ENCODE measurements around the gene KIF3B. TPM values are rescaled to one million over a fixed set of nuclear protein-coding genes. Genes with fewer than 3 reads are reported as not detected.

Gene KIF3B
- total RNA-seq, 1 experiment from 2014 or later: 21.7 TPM

DNA sequence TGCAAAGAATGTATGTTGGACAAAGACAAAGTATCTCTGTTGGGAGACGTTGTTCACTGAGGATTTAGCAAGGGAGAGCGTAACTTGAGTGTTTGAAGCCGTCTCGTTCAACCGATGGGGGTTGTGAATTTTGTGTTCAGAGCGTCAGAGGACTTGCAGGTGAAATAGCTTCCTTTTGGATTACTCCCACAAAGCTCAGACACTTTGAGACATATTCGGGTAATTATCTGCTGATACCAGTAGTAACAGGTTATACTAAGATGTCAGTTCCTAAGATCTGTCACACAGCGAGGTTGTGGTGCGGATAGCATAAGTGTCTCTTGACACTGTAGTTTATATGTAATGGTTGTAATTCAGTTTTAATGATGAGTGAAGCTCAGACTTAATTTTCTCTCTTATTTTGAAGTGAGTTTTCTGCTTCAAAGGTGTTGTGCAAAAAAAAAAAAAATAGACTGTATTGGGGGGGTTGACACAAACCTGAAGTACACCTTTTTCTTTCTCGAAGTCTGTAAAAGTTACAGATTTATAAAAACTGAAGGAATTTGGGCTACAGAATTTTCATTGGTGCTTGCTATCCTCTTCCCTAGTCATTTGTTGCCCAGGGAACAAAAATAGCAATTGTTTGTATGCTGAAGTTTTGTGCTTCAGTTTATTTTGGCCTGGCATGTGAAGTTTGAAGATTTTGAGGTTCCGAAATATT lies 82.3 kb downstream of the KIF3B start:
- Mint-ChIP-seq H3K36me3 (ENCODE audit: insufficient read depth, unreplicated experiment) (peaks cover 5% of the 10 kb centered on the region), H3K27ac (ENCODE audit: low read depth, unreplicated experiment) (peak overlapping the region; percentile 78), H3K4me1 (ENCODE audit: insufficient read depth, unreplicated experiment) (peaks cover 39% of the 10 kb centered on the region), H3K27me3 (ENCODE audit: insufficient read depth, unreplicated experiment) (no peaks in the 10 kb centered on the region), H3K9me3 (ENCODE audit: unreplicated experiment) (no peaks in the 10 kb centered on the region), H3K4me3 (ENCODE audit: unreplicated experiment) (peak overlapping the region; percentile 87)
- intact Hi-C loops (cut with micrococcal nuclease): loop anchor here (5.0 kb wide), 1 partner anchor 152 kb away; the partner anchor contains the start of genes PLAGL2 and POFUT1
- ChIA-PET POLR2A (interaction anchor here (0.7 to 4.5 kb wide), 28 partner anchors 11 to 1752 kb away, joined by 3 to 51 read pairs (median 4); partner anchors contain the start of genes EIF2S2, KIF3B and TM9SF4), CTCF (interaction anchor here (0.7 to 1.7 kb wide), 7 partner anchors 8 to 640 kb away, joined by 3 to 10 read pairs (median 4); no protein-coding TSS in a partner anchor)
- TSS peak; percentile 52 for BruUV-seq (replicated peaks)
- TF ChIP-seq, protein P1, sequence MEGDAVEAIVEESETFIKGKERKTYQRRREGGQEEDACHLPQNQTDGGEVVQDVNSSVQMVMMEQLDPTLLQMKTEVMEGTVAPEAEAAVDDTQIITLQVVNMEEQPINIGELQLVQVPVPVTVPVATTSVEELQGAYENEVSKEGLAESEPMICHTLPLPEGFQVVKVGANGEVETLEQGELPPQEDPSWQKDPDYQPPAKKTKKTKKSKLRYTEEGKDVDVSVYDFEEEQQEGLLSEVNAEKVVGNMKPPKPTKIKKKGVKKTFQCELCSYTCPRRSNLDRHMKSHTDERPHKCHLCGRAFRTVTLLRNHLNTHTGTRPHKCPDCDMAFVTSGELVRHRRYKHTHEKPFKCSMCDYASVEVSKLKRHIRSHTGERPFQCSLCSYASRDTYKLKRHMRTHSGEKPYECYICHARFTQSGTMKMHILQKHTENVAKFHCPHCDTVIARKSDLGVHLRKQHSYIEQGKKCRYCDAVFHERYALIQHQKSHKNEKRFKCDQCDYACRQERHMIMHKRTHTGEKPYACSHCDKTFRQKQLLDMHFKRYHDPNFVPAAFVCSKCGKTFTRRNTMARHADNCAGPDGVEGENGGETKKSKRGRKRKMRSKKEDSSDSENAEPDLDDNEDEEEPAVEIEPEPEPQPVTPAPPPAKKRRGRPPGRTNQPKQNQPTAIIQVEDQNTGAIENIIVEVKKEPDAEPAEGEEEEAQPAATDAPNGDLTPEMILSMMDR (IDR thresholded peaks at IDR 0.05; ENCODE audit: unreplicated experiment): no peak
- DNase-seq (ENCODE audit: unreplicated experiment): peak; percentile 38

DNA sequence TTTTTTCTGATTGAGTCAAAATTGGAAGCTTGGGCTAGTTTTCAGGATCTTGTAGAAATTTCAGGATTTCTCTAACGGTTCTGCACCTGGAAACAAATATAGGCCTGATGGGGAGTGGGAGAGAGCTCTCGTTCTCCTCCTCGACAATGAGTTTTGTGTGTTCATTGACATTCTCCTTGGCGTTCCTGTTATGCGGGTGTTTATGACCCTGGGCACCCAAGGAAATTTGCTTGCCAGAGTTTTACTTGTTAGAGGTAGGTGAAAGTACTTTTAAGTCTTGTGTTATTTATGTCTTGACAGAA lies 82.8 kb downstream of the KIF3B start:
- TF ChIP-seq, protein P1 (IDR thresholded peaks at IDR 0.05; ENCODE audit: unreplicated experiment): no peak
- intact Hi-C loops (cut with micrococcal nuclease): no loop called here
- Mint-ChIP-seq H3K4me3 (ENCODE audit: unreplicated experiment) (peak overlapping the region; percentile 87), H3K27me3 (ENCODE audit: insufficient read depth, unreplicated experiment) (no peaks in the 10 kb centered on the region), H3K27ac (ENCODE audit: low read depth, unreplicated experiment) (no peak overlapping the region), H3K9me3 (ENCODE audit: unreplicated experiment) (no peaks in the 10 kb centered on the region), H3K36me3 (ENCODE audit: insufficient read depth, unreplicated experiment) (peaks cover 5% of the 10 kb centered on the region), H3K4me1 (ENCODE audit: insufficient read depth, unreplicated experiment) (peaks cover 41% of the 10 kb centered on the region)
- ChIA-PET CTCF (interaction anchor here (1.1 to 1.7 kb wide), 5 partner anchors 8 to 640 kb away, joined by 3 to 10 read pairs (median 5); no protein-coding TSS in a partner anchor), POLR2A (interaction anchor here (0.7 to 4.5 kb wide), 18 partner anchors 11 to 1752 kb away, joined by 3 to 51 read pairs (median 6); partner anchors contain the start of genes EIF2S2, KIF3B and TM9SF4)
- no peak for DNase-seq (ENCODE audit: unreplicated experiment)
- no TSS peak for BruUV-seq (replicated peaks)

DNA sequence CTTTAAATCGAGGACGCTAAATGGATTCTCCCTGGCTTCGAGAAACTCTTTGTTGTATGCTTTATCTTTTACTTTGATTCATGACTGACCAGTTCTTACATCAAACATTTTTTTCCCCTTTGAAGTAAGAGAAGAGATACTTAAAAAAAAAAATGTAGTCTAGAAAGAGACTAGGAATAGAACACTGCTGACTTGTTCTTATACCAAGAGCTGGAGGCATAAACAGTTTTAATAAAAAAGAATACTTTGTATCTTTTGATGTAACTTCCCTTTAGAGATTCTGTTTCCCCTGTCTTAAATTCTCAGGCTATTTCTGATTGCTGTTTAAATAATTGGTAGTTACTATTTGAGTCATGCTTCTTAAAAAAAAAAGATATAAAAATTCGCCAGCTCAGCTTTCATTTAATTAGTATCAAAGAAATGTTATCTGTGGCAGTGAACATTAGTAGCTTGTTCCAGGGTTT lies 85.5 kb downstream of the KIF3B start:
- no TSS peak for BruUV-seq (replicated peaks)
- ChIA-PET POLR2A (interaction anchor here (0.6 to 2.2 kb wide), 4 partner anchors 9 to 61 kb away, joined by 3 to 8 read pairs (median 6); no protein-coding TSS in a partner anchor), CTCF (no interaction called here)
- H3K27me3 Mint-ChIP-seq (ENCODE audit: insufficient read depth, unreplicated experiment): no peaks in the 10 kb centered on the region
- peaks cover 47% of the 10 kb centered on the region for H3K4me1 Mint-ChIP-seq (ENCODE audit: insufficient read depth, unreplicated experiment)
- no peaks in the 10 kb centered on the region for H3K9me3 Mint-ChIP-seq (ENCODE audit: unreplicated experiment)
- intact Hi-C loops (cut with micrococcal nuclease): no loop called here
- peaks cover 5% of the 10 kb centered on the region for H3K36me3 Mint-ChIP-seq (ENCODE audit: insufficient read depth, unreplicated experiment)
- H3K27ac Mint-ChIP-seq (ENCODE audit: low read depth, unreplicated experiment): no peak overlapping the region
- TF ChIP-seq, protein P1 (IDR thresholded peaks at IDR 0.05; ENCODE audit: unreplicated experiment): no peak
- DNase-seq (ENCODE audit: unreplicated experiment): no peak
- no peak overlapping the region for H3K4me3 Mint-ChIP-seq (ENCODE audit: unreplicated experiment)

DNA sequence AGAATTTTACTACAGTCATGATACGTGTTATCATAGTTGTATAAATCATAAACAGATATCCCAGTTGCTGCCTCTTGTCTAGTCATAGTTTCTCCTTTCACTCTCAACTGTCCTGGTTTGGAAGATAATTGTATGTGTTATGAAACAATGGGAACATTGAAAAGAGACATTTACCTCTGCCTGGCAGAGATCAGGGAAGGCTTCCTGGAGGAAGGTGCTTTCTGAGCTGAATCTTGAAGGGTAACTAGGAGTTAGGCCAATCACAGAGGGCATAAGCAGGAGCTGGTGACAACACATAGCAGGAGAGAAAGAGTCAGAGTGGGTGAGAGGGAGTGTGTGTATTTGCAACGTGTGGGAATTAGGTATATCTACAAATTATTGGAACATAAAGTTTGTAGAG lies 86.0 kb downstream of the KIF3B start:
- no peak overlapping the region for H3K27ac Mint-ChIP-seq (ENCODE audit: low read depth, unreplicated experiment)
- CTCF ChIA-PET: interaction anchor here (0.7 to 1.2 kb wide), 2 partner anchors 7 to 19 kb away, joined by 3 to 4 read pairs; no protein-coding TSS in a partner anchor
- no peaks in the 10 kb centered on the region for H3K27me3 Mint-ChIP-seq (ENCODE audit: insufficient read depth, unreplicated experiment)
- intact Hi-C loops (cut with micrococcal nuclease): no loop called here
- peaks cover 47% of the 10 kb centered on the region for H3K4me1 Mint-ChIP-seq (ENCODE audit: insufficient read depth, unreplicated experiment)
- no peak overlapping the region for H3K4me3 Mint-ChIP-seq (ENCODE audit: unreplicated experiment)
- H3K9me3 Mint-ChIP-seq (ENCODE audit: unreplicated experiment): no peaks in the 10 kb centered on the region
- H3K36me3 Mint-ChIP-seq (ENCODE audit: insufficient read depth, unreplicated experiment): peaks cover 10% of the 10 kb centered on the region
- POLR2A ChIA-PET: interaction anchor here (0.6 to 2.2 kb wide), 4 partner anchors 8 to 61 kb away, joined by 3 to 8 read pairs (median 6); no protein-coding TSS in a partner anchor
- no TSS peak for BruUV-seq (replicated peaks)
- DNase-seq (ENCODE audit: unreplicated experiment): no peak
- TF ChIP-seq, protein P1 (IDR thresholded peaks at IDR 0.05; ENCODE audit: unreplicated experiment): no peak
